ENCODE data around the gene UBE3C.

DNA sequence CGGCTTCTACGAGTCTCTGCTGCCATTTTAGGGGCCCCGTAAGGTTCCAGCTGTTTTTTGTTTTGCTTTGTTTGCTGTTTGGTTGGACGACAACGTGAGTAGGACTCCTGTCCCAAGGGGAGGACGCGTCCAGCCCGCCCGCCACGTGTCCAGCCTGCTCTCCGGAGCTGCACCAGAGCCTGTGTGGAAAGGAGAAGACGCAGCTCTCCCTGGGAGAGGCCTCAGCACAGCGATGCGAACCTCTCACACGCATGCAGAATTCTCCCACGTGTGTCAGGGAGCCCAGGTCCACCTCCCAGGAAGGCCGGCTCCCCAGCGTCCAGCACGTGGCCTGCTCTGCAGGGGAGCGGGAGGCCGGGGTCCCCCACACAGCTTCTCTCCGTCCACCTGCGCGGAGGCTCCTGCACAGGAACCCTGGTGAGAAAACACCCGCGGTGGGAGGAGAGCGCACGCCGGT, 161.7 kb downstream of the UBE3C start:
- TF ChIP-seq EHMT2 (IDR thresholded peaks at IDR 0.05) (no peak), FOXJ3 (CRISPR knock-in tag; IDR thresholded peaks at IDR 0.05) (no peak), GATAD2A (IDR thresholded peaks at IDR 0.05) (no peak), ZNF143 (CRISPR knock-in tag; IDR thresholded peaks at IDR 0.05) (no peak), RBFOX2 (IDR thresholded peaks at IDR 0.05; ENCODE audit: low read depth, low read length) (no peak), SMAD1 (IDR thresholded peaks at IDR 0.05; ENCODE audit: low read depth, low read length, partially characterized antibody) (no peak)

All from K562 (cell line).